Activated CD8-positive, alpha-beta memory T cell treated with anti-CD3 and anti-CD28 coated beads, Interleukin-2, amount 50 U/mL, for 24 hours (primary cell): Measurements from ENCODE around the gene SMCR8.
A peak's percentile ranks its signal among the peaks of the same experiment; 100 is the strongest.
"Not testable (repeated sequence)": the region's sequence is repeated elsewhere in the genome, so short reads cannot be mapped to it uniquely, and the experiment has no call there.

Experiments used
- DNase-seq: peaks from one replicate; pipeline ENCODE4 v3.0.0-alpha.2; 2020; ENCODE audit errors: extremely low read depth

SMCR8 gene

DNA sequence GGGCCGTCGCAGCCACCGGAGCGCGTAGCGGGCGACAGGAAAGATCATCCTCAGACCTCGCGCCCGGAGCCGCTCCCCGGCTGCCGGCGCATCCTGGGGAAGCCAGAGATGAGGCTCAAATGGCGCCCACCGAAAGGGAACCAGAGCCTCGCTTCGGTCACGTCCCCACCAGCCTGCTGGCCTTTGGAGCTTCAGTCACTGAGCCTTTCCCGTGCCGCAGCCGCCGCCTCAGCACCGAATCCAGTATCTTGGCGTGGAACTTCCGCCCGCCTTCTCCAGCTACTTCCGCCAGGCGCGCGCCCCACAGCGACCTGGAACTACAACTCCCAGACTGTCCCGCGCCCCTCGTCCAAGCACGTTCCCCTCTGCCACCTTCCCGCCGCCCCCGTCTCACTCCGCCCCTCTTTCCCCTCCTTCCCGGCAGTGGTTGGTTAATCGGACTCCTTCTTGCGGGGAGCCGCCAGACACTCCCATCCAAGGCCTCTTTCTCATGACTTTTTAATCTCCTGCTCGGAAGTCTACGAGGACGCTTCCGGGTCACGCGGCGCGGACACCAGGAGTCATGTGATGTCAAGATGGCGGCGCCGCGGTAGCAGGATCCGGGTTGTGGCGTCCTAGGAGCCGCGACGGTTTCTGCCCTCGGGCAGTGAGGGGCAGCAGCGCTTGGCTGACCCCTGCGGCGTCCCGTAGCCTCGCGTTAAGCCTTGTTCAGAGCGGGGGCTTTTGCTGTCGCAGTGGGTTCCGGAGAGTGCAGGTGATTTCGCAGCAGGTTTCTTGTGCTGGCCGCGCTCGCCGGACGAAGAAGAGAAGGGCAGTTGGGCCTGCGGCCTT is at the start of gene SMCR8, which contains the start of gene TOP3A:
Gene SMCR8 (plus strand): TSS at position 563 of the 831 bp plus-strand sequence. CDS start 497 bp downstream, outside the sequence.
Gene TOP3A (minus strand): TSS at position 264 of the 831 bp plus-strand sequence. CDS start 216 bp downstream, at position 48.
- peak; percentile 96 for DNase-seq

GRCh38 chr17:18267366-18267765 is 47.7 kb upstream of the SMCR8 start:
- no peak for DNase-seq

DNA sequence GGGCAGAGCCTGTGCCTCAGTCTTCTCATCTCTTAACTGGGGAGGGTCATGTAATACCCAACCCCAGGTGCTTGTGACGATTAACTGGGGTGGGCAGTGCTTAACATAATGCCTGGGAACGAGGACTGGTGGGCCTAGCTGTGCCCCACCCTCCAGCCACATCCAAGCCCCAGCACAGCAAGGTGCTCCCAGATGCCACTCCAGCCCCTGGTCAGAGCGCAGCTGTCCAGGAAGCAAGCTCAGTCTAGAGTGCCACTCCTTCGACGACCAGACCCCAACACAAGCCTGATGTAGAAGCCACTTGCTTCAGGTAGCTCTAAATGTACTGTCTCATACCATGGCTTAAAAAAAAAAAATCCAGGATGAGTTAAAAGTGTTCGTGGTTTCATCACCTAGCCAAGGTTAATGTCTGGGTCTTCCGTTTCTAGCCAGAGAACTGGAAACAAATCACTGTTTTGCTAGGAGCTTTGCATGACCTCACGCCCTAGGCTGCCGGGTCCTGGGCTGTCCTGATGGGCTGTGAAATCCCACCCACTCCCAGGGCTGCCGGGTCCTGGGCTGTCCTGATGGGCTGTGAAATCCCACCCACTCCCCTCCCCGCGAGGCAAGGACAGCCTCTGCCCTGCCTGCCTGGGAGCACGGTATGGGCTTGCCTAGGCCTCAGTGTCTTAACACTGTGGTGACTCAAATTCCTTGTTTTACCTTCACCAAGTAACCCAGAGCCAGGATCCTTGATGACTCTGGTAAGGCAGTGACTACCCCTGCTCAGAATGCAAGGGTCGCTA is 47.0 kb upstream of the SMCR8 start:
- no peak for DNase-seq

DNA sequence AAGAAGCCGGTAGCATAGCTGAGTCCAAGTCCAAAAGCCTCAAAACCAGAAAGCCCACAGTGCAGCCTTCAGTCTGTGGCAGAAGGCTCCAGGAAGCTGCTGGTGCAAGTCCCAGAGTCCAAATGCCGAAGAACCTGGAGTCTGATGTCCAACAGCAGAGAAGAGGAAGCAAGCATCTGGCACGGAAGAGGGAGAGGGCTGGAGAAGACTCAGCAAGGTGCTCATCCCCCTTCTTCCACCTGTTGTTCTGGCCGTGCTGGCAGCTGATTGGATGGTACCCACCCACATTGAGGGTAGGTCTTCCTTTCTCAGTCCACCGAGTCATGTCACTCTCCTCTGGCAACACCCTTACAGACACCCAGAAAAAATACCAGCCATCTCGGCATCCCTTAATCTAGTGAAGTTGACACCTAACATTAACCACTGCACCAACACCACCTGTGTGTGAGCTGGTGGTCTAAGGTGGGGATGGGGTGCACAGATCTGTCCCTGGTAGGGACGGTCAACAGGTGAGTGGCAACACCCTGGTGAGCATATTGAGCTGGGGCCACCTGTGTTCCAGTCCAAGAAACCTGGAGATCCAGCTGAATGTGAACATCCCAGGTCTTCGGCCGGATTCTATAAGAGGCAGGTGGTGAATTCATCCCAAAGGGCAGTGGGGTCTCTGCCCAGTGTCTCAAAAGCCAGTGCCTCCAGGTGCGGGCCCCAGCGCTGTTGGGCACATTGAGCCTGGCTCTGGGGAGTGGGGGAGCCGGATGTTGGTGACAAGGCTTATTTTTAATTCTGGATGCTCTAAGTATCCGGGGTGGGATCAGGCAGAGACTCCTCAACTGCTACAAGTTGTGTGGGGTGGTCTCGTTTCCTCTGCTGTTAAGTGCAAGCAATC is 44.8 kb upstream of the SMCR8 start:
- DNase-seq, result no peak

- no peak for DNase-seq
Observed at GRCh38 chr17:18277076-18277475, 38.0 kb upstream of the SMCR8 start.

GRCh38 chr17:18278867-18279266 is 36.2 kb upstream of the SMCR8 start:
- DNase-seq, result no peak

DNA sequence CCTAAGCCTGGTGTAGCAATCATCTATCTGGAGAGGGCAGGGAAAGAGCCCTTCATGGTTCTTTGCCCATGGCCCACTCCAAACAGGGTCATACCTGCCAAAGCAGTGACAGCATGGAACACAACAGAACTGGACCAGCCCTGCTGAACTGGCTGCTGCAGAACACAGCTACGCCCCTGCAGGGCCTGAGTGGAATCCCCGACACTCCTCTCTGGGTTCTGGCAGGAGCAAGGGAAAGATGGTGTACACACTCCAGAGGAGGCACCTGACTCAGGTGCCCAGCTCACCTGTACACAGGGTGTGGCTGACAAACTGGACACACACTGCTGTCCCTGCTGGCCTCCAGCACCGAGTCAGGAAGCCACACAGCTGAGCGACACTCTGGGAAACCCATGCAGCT is 34.8 kb upstream of the SMCR8 start:
- DNase-seq, result no peak

DNA sequence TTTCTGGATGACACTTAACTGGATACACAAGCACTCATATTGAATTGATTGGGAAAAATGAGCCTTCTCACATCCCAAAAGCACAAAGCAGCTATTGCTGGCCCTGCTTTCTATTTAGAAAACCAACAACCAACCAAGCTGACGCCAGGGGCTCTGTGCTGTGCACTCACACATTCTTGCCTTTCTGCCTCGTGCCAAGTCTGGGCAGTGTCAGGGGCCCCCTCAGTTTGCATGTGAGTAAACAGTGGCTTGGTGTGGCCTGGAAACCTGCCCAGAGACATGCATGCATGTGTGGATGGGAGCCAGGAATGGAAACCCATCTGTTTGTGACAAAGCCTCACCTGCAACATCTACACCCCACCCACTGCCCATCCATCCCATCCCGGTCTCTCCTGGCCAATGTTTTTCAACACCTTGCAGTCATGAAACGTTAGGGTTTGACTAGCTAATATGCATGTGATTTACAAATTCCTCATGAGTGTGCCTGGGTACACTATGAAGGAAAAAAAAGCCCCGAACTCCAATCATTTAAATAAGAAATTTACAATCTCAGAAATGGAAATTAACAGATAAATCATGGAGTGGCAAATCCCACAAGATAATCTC is 34.2 kb upstream of the SMCR8 start:
- DNase-seq, result no peak

- no peak for DNase-seq
Observed at GRCh38 chr17:18281788-18282187, 33.3 kb upstream of the SMCR8 start.

DNA sequence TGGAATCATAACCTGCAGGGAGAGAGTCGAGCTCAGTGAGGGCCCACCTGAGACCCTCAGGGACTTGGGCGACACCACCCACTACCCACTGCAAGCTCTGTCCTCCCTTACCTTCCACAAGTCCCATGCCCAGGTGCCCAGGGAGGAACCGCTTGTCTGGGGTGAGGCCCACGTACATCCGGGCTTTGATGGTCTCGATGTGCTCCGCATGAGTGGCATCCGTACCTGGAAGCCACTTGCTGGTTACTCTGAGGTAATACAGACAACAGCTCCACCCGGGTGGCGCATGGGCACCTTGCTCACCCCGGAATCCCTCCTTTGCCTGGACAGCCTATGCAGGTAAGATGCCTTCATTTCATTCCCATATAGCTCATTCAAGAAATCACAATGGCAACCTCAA is 29.8 kb upstream of the SMCR8 start:
- DNase-seq, result no peak

DNA sequence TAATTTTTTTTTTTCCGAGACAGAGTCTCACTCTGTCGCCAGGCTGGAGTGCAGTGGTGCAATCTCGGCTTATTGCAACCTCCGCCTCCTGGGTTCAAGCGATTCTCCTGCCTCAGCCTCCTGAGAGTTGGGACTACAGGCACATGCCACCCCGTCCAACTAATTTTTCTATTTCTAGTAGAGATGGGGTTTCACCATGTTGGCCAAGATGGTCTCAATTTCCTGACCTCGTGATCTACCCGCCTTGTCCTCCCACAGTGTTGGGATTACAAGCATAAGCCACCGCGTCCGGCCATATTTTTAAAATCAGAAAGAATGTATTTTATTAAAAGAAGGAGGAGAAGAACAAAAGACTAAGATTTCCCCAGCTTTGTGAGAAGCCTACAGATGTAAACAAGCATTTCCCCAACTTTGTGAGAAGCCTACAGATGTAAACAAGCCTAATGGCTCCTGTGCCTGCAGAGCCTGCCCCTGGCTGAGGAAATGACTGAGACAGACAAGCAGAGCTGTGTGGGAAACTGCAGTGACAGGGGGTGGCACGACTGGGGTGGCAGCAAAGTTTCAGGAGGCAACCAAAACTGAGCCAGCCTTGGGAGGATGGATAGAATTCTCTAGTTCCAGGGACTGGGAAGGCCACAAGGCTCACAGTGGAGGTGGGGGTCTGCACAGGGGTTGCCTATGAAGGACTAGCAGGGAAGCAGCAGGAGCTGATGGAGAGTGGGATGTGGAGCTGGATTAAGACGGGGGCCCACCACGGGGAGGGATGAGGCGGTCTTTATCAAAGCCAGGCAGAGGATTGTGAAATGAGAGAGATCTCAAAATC is 23.2 kb upstream of the SMCR8 start:
- no peak for DNase-seq

- DNase-seq, result not testable (repeated sequence)
Observed at GRCh38 chr17:18298061-18298460, 17.0 kb upstream of the SMCR8 start.

GRCh38 chr17:18300725-18301480 is 14.2 kb upstream of the SMCR8 start:
- DNase-seq, result no peak

DNA sequence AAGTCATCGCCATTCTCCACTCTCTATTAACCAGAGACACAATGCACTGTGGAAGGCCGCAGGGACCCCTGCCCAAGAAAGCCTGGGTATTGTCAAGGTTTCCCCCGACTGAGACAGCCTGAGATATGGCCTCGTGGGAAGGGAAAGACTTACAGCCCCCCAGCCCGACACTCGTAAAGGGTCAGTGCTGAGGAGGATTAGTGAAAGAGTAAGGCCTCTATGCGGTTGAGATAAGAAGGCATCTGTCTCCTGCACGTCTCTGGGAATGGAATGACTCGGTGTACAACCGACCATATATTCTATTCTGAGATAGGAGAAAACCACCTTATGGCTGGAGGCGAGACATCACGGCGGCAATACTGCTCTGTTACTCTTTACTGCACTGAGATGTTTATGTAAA is 11.9 kb upstream of the SMCR8 start:
- not testable (repeated sequence) for DNase-seq

- DNase-seq, result no peak
Observed at GRCh38 chr17:18309202-18309601, 5.9 kb upstream of the SMCR8 start.

GRCh38 chr17:18314059-18314730 is 898 bp upstream of the SMCR8 start:
- DNase-seq, result peak; percentile 7

GRCh38 chr17:18315562-18315922 is 449 bp downstream of the SMCR8 start:
- no peak for DNase-seq

- DNase-seq, result no peak
Observed at GRCh38 chr17:18315961-18316360, 868 bp downstream of the SMCR8 start.

DNA sequence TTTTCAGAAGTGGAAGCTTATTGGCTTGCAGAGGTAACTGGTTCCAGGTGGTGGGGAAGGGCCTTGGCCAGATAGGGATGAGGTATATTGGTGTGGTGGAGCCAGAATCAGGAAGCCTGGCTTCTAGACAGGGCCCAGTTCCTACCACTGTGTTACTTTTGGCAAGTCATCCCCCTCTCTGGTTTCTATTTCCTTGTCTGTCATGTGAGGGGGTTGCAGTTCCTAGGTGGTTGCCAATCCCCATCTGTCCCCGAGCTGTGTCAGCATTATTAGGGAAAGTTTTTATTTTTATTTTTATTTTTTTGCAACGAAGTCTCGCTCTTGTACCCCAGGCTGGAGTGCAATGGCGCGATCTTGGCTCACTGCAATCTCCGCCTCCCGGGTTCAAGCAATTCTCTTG is 3.0 kb downstream of the SMCR8 start:
- DNase-seq, result no peak
